NCI-H748 (cell line): Measurements from ENCODE around the gene PTPN6.

Experiments
- DNase-seq: peaks from one replicate; lab custom pipeline; 2025; ENCODE audit not compliant: unreplicated experiment; lab: John Stamatoyannopoulos, UW

PTPN6 gene

GRCh38 chr12:6965026-6965661 is 14.0 kb downstream of the PTPN6 start:
- peak; percentile 61 for DNase-seq

DNA sequence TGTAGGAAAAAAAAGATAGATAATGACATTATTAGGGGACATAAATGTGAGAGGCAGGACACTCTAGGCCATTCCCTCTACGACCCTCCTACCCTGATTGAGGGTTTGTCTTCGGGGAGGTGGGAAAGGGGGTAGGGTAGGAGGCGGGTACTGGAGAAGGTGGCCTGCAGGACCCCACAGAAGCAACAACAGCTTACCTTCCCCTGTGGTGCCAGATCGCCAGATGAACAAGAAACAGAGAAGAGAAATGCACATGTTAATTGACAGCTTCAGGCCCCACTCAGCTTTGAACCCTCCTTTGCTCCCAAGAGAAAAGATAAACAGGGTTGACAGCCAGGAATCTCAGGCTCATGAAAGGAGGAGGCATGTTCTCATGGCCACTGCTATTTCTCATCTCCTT is 14.6 kb downstream of the PTPN6 start:
- DNase-seq = no peak

- DNase-seq = no peak
Measured at GRCh38 chr12:6966351-6966750, 15.2 kb downstream of the PTPN6 start.

DNA sequence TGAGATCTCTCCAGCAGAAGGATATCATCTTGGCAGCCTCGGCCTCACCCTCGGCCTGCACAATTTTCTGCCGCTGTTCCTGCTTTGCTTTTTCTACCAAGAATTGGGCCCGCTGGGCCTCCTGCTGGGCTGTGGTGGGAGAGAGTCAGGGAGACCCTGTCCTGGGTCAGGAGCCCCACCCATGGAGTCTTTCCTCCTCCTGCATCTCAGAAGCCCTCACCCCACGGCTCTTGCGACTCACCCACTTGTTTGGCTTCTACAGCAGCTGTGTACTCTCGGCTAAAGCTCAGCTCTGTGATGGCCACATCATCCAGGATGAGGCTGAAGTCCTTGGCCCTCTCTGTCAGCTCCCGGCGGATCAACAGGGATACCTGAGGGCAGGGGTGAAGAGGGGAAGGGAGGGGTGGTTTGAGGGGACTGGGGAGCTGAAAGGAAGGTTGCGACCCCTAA is 16.5 kb downstream of the PTPN6 start:
- DNase-seq = no peak

- no peak for DNase-seq
Measured at GRCh38 chr12:6968426-6968825, 17.3 kb downstream of the PTPN6 start.

- no peak for DNase-seq
Measured at GRCh38 chr12:6970096-6970527, 19.0 kb downstream of the PTPN6 start.

GRCh38 chr12:6974180-6974579 is 23.0 kb downstream of the PTPN6 start:
- DNase-seq = no peak

- no peak for DNase-seq
Measured at GRCh38 chr12:6975297-6976032, 24.3 kb downstream of the PTPN6 start.

DNA sequence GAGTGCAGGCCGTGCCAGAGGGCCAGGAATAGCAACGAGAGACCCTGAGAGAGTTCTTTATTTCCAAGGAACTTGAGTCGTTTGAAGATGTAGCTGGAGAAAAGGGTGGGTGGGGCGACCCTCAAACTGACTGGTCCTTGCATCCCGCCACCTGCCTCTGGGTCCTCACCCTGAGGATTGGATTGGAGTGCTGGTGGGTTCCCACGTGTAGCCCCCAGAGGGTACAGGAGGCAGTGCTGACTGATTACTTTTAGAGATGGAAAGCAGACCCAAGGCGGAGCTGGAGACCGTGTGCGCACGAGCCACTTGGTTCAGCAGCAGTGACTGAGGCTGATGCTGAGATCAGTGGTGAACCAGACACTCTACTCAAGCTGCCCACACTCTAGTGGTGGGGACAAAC is 26.5 kb downstream of the PTPN6 start:
- DNase-seq = no peak

GRCh38 chr12:6978188-6978587 is 27.0 kb downstream of the PTPN6 start:
- no peak for DNase-seq

GRCh38 chr12:6978611-6979011 is 27.5 kb downstream of the PTPN6 start:
- DNase-seq = no peak

DNA sequence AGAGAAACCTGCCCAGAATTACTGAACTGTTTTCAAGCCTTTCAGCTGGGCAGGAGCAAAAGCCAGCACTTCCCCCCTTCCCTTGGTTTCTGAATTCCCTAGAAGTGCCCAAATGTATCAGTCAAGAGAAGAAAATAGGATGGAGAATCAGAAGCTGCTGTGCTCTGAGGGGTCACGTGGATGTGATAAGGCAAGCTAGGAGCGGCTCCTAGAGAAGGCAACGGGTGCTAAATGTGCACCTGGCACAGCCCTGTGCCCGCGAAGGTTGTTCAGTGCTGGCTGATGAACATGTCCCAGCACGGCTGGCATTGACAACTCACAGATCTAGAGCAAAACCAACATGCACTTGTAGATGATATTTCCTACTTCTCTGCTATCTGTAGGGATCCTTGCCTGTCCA is 27.9 kb downstream of the PTPN6 start:
- DNase-seq = no peak

GRCh38 chr12:6979453-6979852 is 28.3 kb downstream of the PTPN6 start:
- no peak for DNase-seq

GRCh38 chr12:6980075-6980474 is 28.9 kb downstream of the PTPN6 start:
- DNase-seq = no peak

DNA sequence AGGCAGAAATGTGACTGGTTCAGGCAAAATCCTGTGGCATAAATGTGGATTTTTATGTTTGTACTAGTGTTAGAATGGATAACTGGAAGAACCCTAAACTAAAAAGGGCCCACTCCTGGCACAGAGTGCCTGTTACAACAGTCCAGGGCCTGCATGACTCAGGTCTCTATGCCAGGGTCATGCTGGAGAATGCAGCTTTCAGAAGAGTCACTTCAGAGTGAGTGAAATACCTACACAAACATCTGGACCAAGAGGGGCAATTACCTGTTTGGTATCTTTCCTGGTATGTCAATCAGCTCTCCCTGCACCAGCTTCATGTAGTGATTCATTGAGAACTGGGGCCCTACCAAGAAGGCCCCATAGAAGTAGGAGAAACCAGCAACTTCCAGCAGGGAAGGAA is 29.6 kb downstream of the PTPN6 start:
- no peak for DNase-seq

DNA sequence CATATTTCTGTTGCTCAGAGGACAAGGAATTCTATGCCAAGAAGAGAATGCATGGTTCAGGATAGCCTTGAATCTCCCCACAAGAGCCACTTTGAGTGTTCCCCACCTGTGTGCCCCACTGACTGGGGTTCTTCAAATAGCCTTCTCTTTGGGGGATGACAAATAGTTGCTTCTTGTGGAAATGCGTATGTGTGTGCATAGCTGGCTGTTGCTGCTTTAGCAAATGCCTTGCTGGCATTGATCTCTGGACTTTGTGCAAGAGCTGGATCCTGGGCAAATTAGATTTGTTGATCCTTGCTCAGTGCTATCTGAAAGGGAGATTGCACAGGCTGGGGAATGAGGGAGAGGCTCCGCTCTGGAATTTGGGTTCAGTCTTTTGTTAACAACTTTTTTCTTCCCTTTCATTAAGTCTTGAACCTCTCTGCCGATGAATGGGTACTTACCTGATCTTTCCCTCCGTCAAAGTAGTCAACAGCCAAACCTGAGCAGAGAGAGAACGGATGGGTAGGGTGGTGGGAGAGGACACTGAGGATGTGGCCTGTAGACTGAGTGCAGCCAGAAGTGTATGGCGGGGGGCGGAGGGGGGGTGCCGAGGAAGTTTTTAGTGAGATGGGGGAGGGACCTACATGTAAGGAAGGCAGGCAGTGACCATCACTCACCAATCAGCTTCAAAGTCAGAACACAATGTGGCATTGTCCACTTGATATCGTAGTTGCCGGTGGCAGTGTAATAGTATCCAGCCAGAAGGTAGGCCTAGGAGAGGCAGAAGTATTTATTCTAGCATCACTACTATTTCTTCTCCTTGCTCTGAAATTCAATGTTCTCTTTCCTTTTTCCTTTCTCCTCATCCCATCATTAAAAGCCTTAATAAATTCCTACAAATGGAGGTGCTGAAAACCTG is 30.2 kb downstream of the PTPN6 start:
- DNase-seq = no peak

GRCh38 chr12:6982532-6982931 is 31.4 kb downstream of the PTPN6 start:
- no peak for DNase-seq

- no peak for DNase-seq
Measured at GRCh38 chr12:6987956-6988553, 36.9 kb downstream of the PTPN6 start.

DNA sequence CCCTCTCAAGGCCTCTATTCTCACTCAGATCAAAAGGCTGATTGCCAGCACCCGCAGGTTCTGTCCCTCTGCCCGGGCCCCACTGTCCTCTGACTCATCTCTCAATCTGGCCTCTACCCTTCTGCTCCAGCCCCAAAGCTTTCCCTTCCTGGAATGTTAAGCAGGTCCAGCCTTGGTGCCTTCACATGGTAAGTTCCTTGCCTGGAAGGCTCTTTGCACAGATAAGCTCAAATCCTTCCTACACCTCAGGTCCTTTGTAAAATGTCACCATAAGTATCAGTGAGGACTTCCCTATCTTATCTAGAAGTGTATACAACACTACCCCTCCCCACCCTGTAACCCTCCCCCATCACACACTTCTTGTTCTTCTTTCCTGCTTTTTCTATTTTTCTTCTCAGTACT is 44.9 kb downstream of the PTPN6 start:
- DNase-seq = no peak

- DNase-seq = no peak
Measured at GRCh38 chr12:6998715-6999451, 47.7 kb downstream of the PTPN6 start.
